Endothelial cell (in vitro differentiated cells): ENCODE results near the gene CFAP73. TPM values are rescaled to one million over a fixed set of nuclear protein-coding genes. Genes with fewer than 3 reads are reported as not detected.

Experiments
- DNase-seq: peaks from one replicate; pipeline ENCODE4 v3.0.0; 2021; ENCODE audit warnings: low spot score
- H3K27ac Mint-ChIP-seq: one replicate; pipeline ENCODE4 v1.8.0; 2021; ENCODE audit warnings: mixed read lengths, inconsistent platforms; ENCODE audit not compliant: unreplicated experiment
- H3K27me3 Mint-ChIP-seq: one replicate; pipeline ENCODE4 v1.8.0; 2021; ENCODE audit warnings: mild to moderate bottlenecking, moderate library complexity, mixed read lengths, inconsistent platforms; ENCODE audit not compliant: unreplicated experiment
- H3K36me3 Mint-ChIP-seq: one replicate; pipeline ENCODE4 v1.8.0; 2021; ENCODE audit warnings: mild to moderate bottlenecking, low read depth, mixed read lengths, inconsistent platforms; ENCODE audit not compliant: unreplicated experiment
- H3K4me1 Mint-ChIP-seq: one replicate; pipeline ENCODE4 v1.8.0; 2021; ENCODE audit warnings: mild to moderate bottlenecking, mixed read lengths, inconsistent platforms; ENCODE audit not compliant: unreplicated experiment
- H3K4me3 Mint-ChIP-seq: one replicate; pipeline ENCODE4 v1.8.0; 2021; ENCODE audit warnings: mild to moderate bottlenecking, mixed read lengths, inconsistent platforms; ENCODE audit not compliant: unreplicated experiment
- H3K9me3 Mint-ChIP-seq: one replicate; pipeline ENCODE4 v1.8.0; 2021; ENCODE audit warnings: mixed read lengths, inconsistent platforms; ENCODE audit not compliant: unreplicated experiment
- CTCF ChIP-seq: fragments of 200-600 bp; sonication (generic); IDR thresholded peaks from one replicate; pipeline ENCODE4 v1.5.0; 2021; ENCODE audit warnings: antibody characterized with exemption; ENCODE audit not compliant: unreplicated experiment
- total RNA-seq: library from RNA; stranded (reverse); fragmentation: NEBNext Ultra II Directional; extraction: Animal tissue kit (Norgen Biotek cat#: 25700); gene quantifications from one replicate; pipeline ENCODE4 v1.2.1, GENCODE V29; 2021; ENCODE audit not compliant: unreplicated experiment

The CFAP73 gene
- total RNA-seq, 1 donor from 2014 or later = not detected

- no peaks in the 10 kb centered on the region for H3K36me3 Mint-ChIP-seq
- H3K27ac Mint-ChIP-seq = no peak overlapping the region
- DNase-seq = no peak
- no peaks in the 10 kb centered on the region for H3K9me3 Mint-ChIP-seq
- no peak for TF ChIP-seq CTCF
- peaks cover 17% of the 10 kb centered on the region for H3K27me3 Mint-ChIP-seq
- H3K4me3 Mint-ChIP-seq = no peak overlapping the region
- H3K4me1 Mint-ChIP-seq = no peaks in the 10 kb centered on the region
Measured at GRCh38 chr12:113134071-113134470, 15.5 kb upstream of the CFAP73 start.

GRCh38 chr12:113134521-113134951, 15.0 kb upstream of the CFAP73 start:
- Mint-ChIP-seq H3K4me3 (no peak overlapping the region), H3K27ac (no peak overlapping the region), H3K9me3 (no peaks in the 10 kb centered on the region), H3K36me3 (no peaks in the 10 kb centered on the region), H3K27me3 (peaks cover 14% of the 10 kb centered on the region), H3K4me1 (no peaks in the 10 kb centered on the region)
- no peak for TF ChIP-seq CTCF
- DNase-seq = no peak

- Mint-ChIP-seq H3K9me3 (no peaks in the 10 kb centered on the region), H3K27ac (no peak within 1 kb of the TSS), H3K27me3 (peaks cover 16% of the 10 kb centered on the region), H3K4me1 (no peaks in the 10 kb centered on the region), H3K4me3 (no peak within 1 kb of the TSS), H3K36me3 (no peaks in the 10 kb centered on the region)
- TF ChIP-seq CTCF = peak; percentile 59
- peak; percentile 54 for DNase-seq
Measured at GRCh38 chr12:113135178-113136127, 14.1 kb upstream of the CFAP73 start, which contains the start of gene RASAL1. RASAL1 (minus strand) TSS chr12:113135761; CDS start chr12:113135462, 299 bp downstream.

- no peaks in the 10 kb centered on the region for H3K36me3 Mint-ChIP-seq
- DNase-seq = no peak
- peaks cover 16% of the 10 kb centered on the region for H3K27me3 Mint-ChIP-seq
- no peak overlapping the region for H3K27ac Mint-ChIP-seq
- H3K4me1 Mint-ChIP-seq = no peaks in the 10 kb centered on the region
- TF ChIP-seq CTCF = no peak
- no peaks in the 10 kb centered on the region for H3K9me3 Mint-ChIP-seq
- no peak overlapping the region for H3K4me3 Mint-ChIP-seq
Measured at GRCh38 chr12:113136128-113136989, 13.2 kb upstream of the CFAP73 start.
